Parathyroid adenoma (tissue), 2 donors: ENCODE results near the gene OTUD3.

ENCODE experiments used
- H2AFZ ChIP-seq: fragments of 300-600 bp; sonication (generic); one replicate; pipeline ENCODE4 v1.7.0; 2017; ENCODE audit warnings: antibody characterized with exemption, mild to moderate bottlenecking
- H3K27ac ChIP-seq: fragments of 300-600 bp; sonication (generic); one replicate; pipeline ENCODE4 v1.7.0; 2017
- H3K27me3 ChIP-seq: fragments of 300-600 bp; sonication (generic); one replicate; pipeline ENCODE4 v1.7.0; 2017; ENCODE audit warnings: low read length; ENCODE audit not compliant: control insufficient read depth, insufficient read depth
- H3K36me3 ChIP-seq: fragments of 300-600 bp; sonication (generic); one replicate; pipeline ENCODE4 v1.7.0; 2017; ENCODE audit warnings: low read length; ENCODE audit not compliant: control insufficient read depth, insufficient read depth
- H3K4me1 ChIP-seq: fragments of 300-600 bp; sonication (generic); one replicate; pipeline ENCODE4 v1.7.0; 2017; ENCODE audit warnings: control low read depth
- H3K4me2 ChIP-seq: fragments of 300-600 bp; sonication (generic); one replicate; pipeline ENCODE4 v1.7.0; 2017; ENCODE audit warnings: low read length
- H3K4me3 ChIP-seq: fragments of 300-600 bp; sonication (generic); one replicate; pipeline ENCODE4 v1.7.0; 2017; ENCODE audit warnings: low read depth, low read length
- H3K79me2 ChIP-seq: fragments of 300-600 bp; sonication (generic); one replicate; pipeline ENCODE4 v1.7.0; 2017; ENCODE audit warnings: control low read depth
- H3K9ac ChIP-seq: fragments of 300-600 bp; sonication (generic); one replicate; pipeline ENCODE4 v1.7.0; 2017; ENCODE audit warnings: mild to moderate bottlenecking
- H3K9me3 ChIP-seq: fragments of 300-600 bp; sonication (generic); one replicate; pipeline ENCODE4 v1.7.0; 2017; ENCODE audit warnings: low read length; ENCODE audit not compliant: control insufficient read depth
- TF ChIP-seq, protein P1 (sequence below): fragments of 300-600 bp; sonication (generic); IDR thresholded peaks from one replicate; pipeline ENCODE4 v1.7.0; 2017; ENCODE audit warnings: antibody characterized with exemption, mild to moderate bottlenecking
- donor health status: primary hyperparathyroidism.

OTUD3 gene, protein sequence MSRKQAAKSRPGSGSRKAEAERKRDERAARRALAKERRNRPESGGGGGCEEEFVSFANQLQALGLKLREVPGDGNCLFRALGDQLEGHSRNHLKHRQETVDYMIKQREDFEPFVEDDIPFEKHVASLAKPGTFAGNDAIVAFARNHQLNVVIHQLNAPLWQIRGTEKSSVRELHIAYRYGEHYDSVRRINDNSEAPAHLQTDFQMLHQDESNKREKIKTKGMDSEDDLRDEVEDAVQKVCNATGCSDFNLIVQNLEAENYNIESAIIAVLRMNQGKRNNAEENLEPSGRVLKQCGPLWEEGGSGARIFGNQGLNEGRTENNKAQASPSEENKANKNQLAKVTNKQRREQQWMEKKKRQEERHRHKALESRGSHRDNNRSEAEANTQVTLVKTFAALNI

DNA sequence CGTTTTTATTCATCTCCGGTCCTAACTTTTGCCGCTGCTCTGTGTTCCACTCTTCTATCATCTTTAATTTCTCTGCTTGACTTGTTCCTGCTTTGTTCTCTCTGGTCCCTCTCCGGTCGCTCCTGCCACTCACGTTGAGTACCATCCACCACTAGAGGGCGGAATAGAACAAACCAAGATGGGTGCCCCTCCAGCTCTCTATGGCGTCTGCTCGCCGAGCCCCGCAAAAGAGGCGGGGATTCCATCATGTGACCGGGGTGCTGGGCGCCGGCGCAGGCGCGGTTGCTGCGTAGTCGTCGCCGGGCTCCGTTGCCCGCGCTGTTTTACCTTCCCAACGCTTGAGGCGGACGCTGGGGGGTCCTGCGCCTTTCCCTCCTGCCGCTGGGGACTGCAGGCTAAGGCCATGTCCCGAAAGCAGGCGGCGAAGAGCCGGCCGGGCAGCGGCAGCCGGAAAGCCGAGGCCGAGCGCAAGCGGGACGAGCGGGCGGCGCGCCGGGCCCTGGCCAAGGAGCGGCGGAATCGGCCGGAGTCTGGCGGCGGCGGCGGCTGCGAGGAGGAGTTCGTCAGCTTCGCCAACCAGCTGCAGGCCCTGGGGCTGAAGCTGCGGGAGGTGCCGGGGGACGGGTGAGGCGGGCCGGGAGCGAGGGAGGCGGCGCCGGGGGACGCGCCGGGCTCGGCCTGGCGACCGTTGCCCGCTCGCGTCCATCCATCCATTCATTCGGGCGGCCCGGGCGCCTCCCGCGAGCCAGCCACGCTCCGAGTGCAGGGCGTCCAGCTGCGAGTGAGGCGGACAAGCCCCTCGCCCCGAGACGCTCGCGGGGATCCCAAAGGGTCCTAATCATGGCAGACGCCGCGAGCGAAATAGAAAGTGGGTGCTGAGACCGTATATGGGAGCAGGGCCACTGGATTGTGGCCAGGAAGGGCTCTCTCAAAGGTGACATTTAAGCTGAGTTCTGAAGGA is at the start of gene OTUD3:
OTUD3 (plus strand) TSS at position 285 of the 961 bp plus-strand sequence; CDS start at position 404, 119 bp downstream.
- Histone ChIP-seq H3K9ac (no peak within 1 kb of the TSS), H3K4me2 (peak within 1 kb of the TSS; percentile 96), H3K79me2 (peaks cover 16% of the 10 kb centered on the region), H3K27ac (peak within 1 kb of the TSS; percentile 75), H2AFZ (peak within 1 kb of the TSS; percentile 89), H3K4me1 (peaks cover 5% of the 10 kb centered on the region), H3K9me3 (no peaks in the 10 kb centered on the region), H3K36me3 (no peaks in the 10 kb centered on the region), H3K4me3 (peak within 1 kb of the TSS; percentile 79), H3K27me3 (no peaks in the 10 kb centered on the region)
- TF ChIP-seq, protein P1, sequence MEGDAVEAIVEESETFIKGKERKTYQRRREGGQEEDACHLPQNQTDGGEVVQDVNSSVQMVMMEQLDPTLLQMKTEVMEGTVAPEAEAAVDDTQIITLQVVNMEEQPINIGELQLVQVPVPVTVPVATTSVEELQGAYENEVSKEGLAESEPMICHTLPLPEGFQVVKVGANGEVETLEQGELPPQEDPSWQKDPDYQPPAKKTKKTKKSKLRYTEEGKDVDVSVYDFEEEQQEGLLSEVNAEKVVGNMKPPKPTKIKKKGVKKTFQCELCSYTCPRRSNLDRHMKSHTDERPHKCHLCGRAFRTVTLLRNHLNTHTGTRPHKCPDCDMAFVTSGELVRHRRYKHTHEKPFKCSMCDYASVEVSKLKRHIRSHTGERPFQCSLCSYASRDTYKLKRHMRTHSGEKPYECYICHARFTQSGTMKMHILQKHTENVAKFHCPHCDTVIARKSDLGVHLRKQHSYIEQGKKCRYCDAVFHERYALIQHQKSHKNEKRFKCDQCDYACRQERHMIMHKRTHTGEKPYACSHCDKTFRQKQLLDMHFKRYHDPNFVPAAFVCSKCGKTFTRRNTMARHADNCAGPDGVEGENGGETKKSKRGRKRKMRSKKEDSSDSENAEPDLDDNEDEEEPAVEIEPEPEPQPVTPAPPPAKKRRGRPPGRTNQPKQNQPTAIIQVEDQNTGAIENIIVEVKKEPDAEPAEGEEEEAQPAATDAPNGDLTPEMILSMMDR = peak; percentile 71

DNA sequence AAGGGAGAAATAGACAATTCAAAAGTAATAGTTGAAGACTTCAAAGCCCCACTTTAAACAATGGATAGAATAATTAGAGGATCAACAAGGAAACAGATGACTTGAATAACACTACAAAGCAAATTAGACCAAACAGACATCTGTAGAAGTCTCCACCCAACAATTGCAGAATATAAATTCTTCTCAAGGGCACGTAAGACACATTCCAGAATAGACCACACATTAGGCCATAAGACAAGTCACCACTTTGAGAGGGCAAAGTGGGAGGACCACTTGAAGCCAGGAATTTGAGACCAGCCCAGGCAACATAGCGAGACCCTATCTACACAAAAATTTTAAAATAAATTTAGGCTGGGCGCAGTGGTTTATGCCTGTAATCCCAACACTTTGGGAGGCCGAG is 46.6 kb upstream of the OTUD3 start:
- Histone ChIP-seq H3K9ac (no peak overlapping the region), H3K4me2 (no peak overlapping the region), H3K79me2 (no peaks in the 10 kb centered on the region), H2AFZ (no peak overlapping the region), H3K27ac (no peak overlapping the region), H3K4me3 (no peak overlapping the region), H3K27me3 (no peaks in the 10 kb centered on the region), H3K9me3 (no peaks in the 10 kb centered on the region), H3K36me3 (no peaks in the 10 kb centered on the region), H3K4me1 (no peaks in the 10 kb centered on the region)
- TF ChIP-seq, protein P1 = no peak

DNA sequence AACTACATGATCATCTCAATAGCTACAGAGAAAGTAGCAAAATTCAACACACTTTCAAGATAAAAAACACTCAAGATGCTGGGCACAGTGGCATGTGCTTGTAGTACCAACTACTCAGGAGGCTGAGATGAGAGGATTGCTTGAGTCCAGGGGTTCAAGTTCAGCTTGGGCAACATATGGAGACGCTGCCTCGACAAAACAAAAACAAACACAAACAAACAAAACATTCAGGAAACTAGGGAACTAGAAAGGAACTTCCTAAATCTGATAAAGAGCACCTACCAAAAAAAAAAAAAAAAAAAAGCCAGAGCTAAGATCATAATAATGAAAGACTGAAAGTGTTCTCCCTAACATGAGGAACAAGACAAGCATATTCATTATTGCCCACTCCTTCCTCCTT is 44.3 kb upstream of the OTUD3 start:
- no peaks in the 10 kb centered on the region for H3K27me3 ChIP-seq
- no peak overlapping the region for H3K4me2 ChIP-seq
- TF ChIP-seq, protein P1 = no peak
- H3K9ac ChIP-seq = no peak overlapping the region
- no peaks in the 10 kb centered on the region for H3K36me3 ChIP-seq
- H3K4me1 ChIP-seq = no peaks in the 10 kb centered on the region
- H2AFZ ChIP-seq = no peak overlapping the region
- no peak overlapping the region for H3K4me3 ChIP-seq
- H3K9me3 ChIP-seq = no peaks in the 10 kb centered on the region
- H3K27ac ChIP-seq = no peak overlapping the region
- no peaks in the 10 kb centered on the region for H3K79me2 ChIP-seq

DNA sequence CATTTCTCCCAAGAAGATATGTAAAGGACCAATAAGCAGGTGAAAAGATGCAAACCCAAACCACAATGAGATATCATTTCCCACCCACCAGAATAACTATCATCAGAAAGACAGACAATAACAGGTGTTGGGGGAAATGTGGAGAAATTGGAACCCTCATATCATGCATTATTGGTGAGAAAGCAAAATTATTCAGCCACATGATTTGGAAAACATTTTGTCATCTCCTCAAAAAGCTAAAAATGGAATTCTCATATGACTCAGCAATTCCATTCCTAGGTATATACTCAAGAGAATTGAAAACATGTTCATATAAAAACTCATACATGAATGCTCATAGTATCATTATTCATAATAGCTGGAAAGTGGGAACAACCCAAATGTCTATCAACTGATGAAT is 42.0 kb upstream of the OTUD3 start:
- no peaks in the 10 kb centered on the region for H3K4me1 ChIP-seq
- H3K36me3 ChIP-seq = no peaks in the 10 kb centered on the region
- H2AFZ ChIP-seq = no peak overlapping the region
- no peak overlapping the region for H3K9ac ChIP-seq
- no peaks in the 10 kb centered on the region for H3K27me3 ChIP-seq
- no peaks in the 10 kb centered on the region for H3K9me3 ChIP-seq
- H3K79me2 ChIP-seq = no peaks in the 10 kb centered on the region
- TF ChIP-seq, protein P1 = no peak
- H3K4me3 ChIP-seq = no peak overlapping the region
- H3K27ac ChIP-seq = no peak overlapping the region
- H3K4me2 ChIP-seq = no peak overlapping the region
